ENCODE data around the gene DSCAML1. TPM values are rescaled to one million over a fixed set of nuclear protein-coding genes. Genes with fewer than 3 reads are reported as not detected.

DSCAML1 gene
- total RNA-seq, 1 experiment from 2014 or later, result not detected

DNA sequence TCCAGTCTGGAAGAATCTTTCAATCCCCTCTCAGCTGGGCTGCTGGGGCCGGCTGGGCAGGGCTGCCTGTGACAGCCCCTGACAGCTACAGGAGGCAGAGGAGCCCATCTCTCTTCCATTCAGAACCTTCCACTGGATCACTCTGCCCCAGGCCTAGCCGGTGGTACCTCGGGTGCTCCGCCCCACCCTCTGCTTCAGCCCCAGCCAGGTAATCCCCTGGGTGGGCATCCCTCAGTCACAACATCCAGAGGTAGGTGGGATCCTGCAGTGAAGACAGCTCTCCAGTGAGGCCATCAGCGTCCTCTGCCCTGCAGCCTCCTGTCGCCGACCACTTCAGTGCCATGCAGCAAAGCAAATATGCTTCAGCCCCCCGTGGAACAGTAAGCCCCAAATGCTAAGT, 223.7 kb downstream of the DSCAML1 start:
- H3K9me3 ChIP-seq (ENCODE audit: low read length), result no peaks in the 10 kb centered on the region
- no TSS peak for BruUV-seq (replicated peaks)
- no peak overlapping the region for H3K4me2 ChIP-seq (ENCODE audit: low read length)
- H3K4me1 ChIP-seq (ENCODE audit: insufficient read depth, low read length), result no peaks in the 10 kb centered on the region
- intact Hi-C loops (cut with micrococcal nuclease), result no loop called here
- ATAC-seq, result no peak
- no peak overlapping the region for H2AFZ ChIP-seq (ENCODE audit: low read length)
- no peak overlapping the region for H3K4me3 ChIP-seq (ENCODE audit: low read length)
- H3K9me2 ChIP-seq (replicated peaks; ENCODE audit: low read length), result no peaks in the 10 kb centered on the region
- no peak overlapping the region for H3K27ac ChIP-seq (ENCODE audit: low read length)
- H3K79me2 ChIP-seq (ENCODE audit: low read length), result no peaks in the 10 kb centered on the region
- ChIA-PET POLR2A (ENCODE audit: unreplicated experiment) (no interaction called here), CTCF (no interaction called here)
- no peak for DNase-seq
- no peaks in the 10 kb centered on the region for H3F3A ChIP-seq (ENCODE audit: low read length, unreplicated experiment)
- H4K20me1 ChIP-seq (ENCODE audit: low read length), result no peaks in the 10 kb centered on the region
- H3K9ac ChIP-seq (ENCODE audit: low read length), result no peak overlapping the region
- no peaks in the 10 kb centered on the region for H3K36me3 ChIP-seq (ENCODE audit: low read depth, low read length)
- no peak for TF ChIP-seq EZH2phosphoT487 (IDR thresholded peaks at IDR 0.05; ENCODE audit: borderline replicate concordance, low read length)
- no peak for TF ChIP-seq EZH2 (IDR thresholded peaks at IDR 0.05; ENCODE audit: low read length, unreplicated experiment)
- peaks cover 60% of the 10 kb centered on the region for H3K27me3 ChIP-seq (ENCODE audit: low read length)

DNA sequence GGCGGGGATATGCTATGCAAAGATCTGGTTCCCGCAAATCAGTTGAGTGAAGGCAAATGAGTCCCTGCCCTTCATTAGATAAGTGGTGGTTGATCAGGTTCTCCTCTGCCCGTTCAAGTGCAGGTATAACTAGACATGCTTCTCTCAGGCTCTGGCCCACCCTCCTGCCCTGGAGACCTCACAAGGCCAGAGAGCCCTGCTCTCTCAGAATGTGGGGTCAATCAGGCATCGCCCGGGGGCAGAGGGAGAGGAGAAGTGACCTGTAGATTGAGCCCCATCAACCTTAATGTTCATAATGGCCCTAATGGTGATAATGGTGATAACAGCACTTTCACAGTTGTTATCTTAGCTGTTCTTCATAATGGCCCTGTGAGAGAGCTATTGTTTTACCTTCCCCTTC, 224.3 kb downstream of the DSCAML1 start:
- Histone ChIP-seq H3K9ac (ENCODE audit: low read length) (no peak overlapping the region), H2AFZ (ENCODE audit: low read length) (no peak overlapping the region), H3K4me3 (ENCODE audit: low read length) (no peak overlapping the region), H3K79me2 (ENCODE audit: low read length) (no peaks in the 10 kb centered on the region), H3K4me1 (ENCODE audit: insufficient read depth, low read length) (no peaks in the 10 kb centered on the region), H4K20me1 (ENCODE audit: low read length) (no peaks in the 10 kb centered on the region), H3K9me2 (replicated peaks; ENCODE audit: low read length) (no peaks in the 10 kb centered on the region), H3F3A (ENCODE audit: low read length, unreplicated experiment) (no peaks in the 10 kb centered on the region), H3K36me3 (ENCODE audit: low read depth, low read length) (no peaks in the 10 kb centered on the region), H3K27me3 (ENCODE audit: low read length) (peaks cover 60% of the 10 kb centered on the region), H3K9me3 (ENCODE audit: low read length) (no peaks in the 10 kb centered on the region), H3K27ac (ENCODE audit: low read length) (no peak overlapping the region), H3K4me2 (ENCODE audit: low read length) (no peak overlapping the region)
- intact Hi-C loops (cut with micrococcal nuclease), result no loop called here
- ATAC-seq (no peak), DNase-seq (no peak)
- ChIA-PET CTCF (no interaction called here), POLR2A (ENCODE audit: unreplicated experiment) (no interaction called here)
- no TSS peak for BruUV-seq (replicated peaks)
- TF ChIP-seq EZH2phosphoT487 (IDR thresholded peaks at IDR 0.05; ENCODE audit: borderline replicate concordance, low read length) (no peak), EZH2 (IDR thresholded peaks at IDR 0.05; ENCODE audit: low read length, unreplicated experiment) (no peak), CTCF (conservative IDR thresholded peaks at IDR 0.05; ENCODE audit: low read depth, low read length) (no peak)

GRCh38 chr11:117572129-117572528, 224.9 kb downstream of the DSCAML1 start:
- POLR2A ChIA-PET (ENCODE audit: unreplicated experiment), result no interaction called here
- Histone ChIP-seq H3K4me1 (ENCODE audit: insufficient read depth, low read length) (no peaks in the 10 kb centered on the region), H3K4me3 (ENCODE audit: low read length) (no peak overlapping the region), H3K9me3 (ENCODE audit: low read length) (no peaks in the 10 kb centered on the region), H3K4me2 (ENCODE audit: low read length) (no peak overlapping the region), H3F3A (ENCODE audit: low read length, unreplicated experiment) (no peaks in the 10 kb centered on the region), H3K79me2 (ENCODE audit: low read length) (no peaks in the 10 kb centered on the region), H3K27me3 (ENCODE audit: low read length) (peaks cover 60% of the 10 kb centered on the region), H3K9ac (ENCODE audit: low read length) (no peak overlapping the region), H4K20me1 (ENCODE audit: low read length) (no peaks in the 10 kb centered on the region), H3K36me3 (ENCODE audit: low read depth, low read length) (no peaks in the 10 kb centered on the region), H3K9me2 (replicated peaks; ENCODE audit: low read length) (no peaks in the 10 kb centered on the region), H3K27ac (ENCODE audit: low read length) (no peak overlapping the region), H2AFZ (ENCODE audit: low read length) (no peak overlapping the region)
- no peak for ATAC-seq
- no TSS peak for BruUV-seq (replicated peaks)
- CTCF ChIA-PET, result no interaction called here
- DNase-seq, result no peak
- intact Hi-C loops (cut with micrococcal nuclease), result no loop called here
- TF ChIP-seq CTCF (conservative IDR thresholded peaks at IDR 0.05; ENCODE audit: low read depth, low read length), result no peak
- TF ChIP-seq EZH2phosphoT487 (IDR thresholded peaks at IDR 0.05; ENCODE audit: borderline replicate concordance, low read length), result no peak
- TF ChIP-seq EZH2 (IDR thresholded peaks at IDR 0.05; ENCODE audit: low read length, unreplicated experiment), result no peak
